Activated T-cell treated with anti-CD3 and anti-CD28 coated beads, Interleukin-2, amount 50 U/mL, for 1 hour (primary cell): ENCODE results near the gene DGKG.

Experiments
- DNase-seq: peaks from one replicate; pipeline ENCODE4 v3.0.0-alpha.2; 2020

DGKG gene

DNA sequence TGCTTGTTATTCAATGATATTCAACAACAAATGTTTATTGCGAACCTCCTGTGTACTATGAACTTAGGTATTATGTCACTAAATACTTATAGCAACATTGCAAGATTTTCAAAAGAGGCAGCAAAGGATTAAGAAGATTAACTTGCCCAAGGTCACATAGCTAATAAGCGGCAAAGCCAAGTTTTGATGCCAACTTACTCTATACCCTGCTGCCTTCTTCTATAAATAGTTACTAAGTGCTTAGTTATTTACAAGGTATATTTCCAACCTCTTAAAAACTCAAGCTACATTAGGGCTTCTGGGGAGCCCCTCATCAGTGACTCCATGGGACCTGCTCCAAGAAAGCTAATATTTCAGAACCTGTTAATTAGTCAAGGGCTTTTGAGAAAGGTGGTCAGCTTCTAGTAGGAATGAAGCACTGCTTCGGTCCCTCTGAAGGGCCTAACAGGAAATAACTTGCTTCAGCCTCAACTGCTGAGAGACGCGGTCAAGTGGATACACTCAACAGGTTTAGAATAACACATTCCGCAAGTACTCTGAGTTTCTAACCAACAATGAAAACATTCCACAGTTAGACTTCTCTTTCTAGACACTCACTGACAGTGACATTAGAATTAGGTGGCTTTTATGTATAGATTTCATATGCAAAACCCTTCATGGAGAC, 125.5 kb downstream of the DGKG start:
- no peak for DNase-seq

DNA sequence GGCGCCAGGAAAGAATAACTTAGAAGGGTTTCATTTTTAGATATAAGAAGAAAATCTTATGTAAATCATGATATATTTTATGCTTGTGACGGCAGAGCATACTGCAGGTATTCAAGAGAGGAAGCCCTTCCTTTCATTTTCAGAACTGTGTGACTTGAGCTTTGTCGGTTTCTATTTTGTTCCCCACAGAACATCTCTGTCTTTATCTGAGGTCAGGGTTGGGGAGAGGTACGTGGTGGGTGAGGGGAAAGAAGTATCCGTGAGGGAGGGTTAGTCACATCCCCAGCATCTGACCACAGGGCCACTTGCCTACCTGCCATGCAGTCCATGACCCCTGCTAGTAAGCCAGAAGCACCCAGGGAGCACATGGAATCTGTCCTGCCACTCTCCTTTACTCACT, 126.5 kb downstream of the DGKG start:
- DNase-seq: no peak

DNA sequence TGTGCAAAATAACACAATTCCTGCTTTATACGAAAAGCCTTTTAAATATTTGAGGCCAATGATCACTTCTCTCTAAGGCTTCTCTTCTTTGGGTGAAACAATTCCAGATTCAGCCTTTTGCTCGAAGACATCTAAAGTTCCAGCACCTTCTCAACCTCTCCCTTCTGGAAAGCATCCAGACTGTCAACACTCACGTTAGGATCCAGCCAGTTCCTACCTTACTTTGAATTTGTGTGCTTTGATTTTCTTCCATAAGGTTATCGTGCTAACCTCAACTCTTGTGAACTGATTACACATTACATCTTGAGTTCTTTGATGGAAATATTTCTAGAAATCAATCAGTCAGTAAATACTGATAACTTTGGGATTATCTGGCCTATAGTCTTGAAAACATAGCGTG, 127.9 kb downstream of the DGKG start:
- DNase-seq: no peak

DNA sequence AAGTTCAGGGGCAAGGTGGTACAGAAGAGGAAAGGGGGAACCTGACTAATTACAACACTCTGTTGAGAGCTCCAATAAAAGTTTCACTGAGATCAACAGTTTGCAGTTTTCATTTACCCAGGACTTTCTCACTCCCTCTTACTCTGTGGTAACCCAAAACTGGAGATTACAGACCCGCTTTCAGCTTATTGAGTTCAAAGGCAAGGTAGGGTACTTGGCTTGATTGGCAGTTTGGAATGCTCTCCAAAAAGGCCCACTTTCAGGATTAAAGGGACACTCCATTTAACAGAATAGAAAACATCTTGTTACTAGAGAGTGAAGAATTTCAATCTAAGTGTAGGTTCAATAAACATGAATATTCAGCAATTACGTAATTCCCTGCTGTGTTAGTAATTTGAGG, 135.6 kb downstream of the DGKG start:
- DNase-seq: no peak

DNA sequence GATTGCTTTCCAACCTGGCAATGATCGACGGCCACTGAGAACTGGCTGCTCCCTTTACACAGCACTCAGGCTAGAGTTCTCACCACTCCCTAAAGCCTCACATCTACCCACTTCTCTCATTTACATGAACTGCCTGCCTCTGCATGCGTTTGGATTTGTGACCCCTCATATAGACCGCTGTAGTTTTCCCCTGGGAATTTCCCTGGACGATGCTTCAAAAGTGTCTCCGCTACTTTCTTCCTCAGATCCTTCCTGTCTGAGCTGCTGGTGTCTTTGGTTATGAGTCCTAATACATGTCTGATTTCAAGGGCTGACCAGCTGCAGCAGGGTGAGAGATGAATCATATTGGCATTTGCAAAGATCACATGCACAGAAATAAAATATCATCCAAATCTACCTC, 136.4 kb downstream of the DGKG start:
- DNase-seq: no peak

DNA sequence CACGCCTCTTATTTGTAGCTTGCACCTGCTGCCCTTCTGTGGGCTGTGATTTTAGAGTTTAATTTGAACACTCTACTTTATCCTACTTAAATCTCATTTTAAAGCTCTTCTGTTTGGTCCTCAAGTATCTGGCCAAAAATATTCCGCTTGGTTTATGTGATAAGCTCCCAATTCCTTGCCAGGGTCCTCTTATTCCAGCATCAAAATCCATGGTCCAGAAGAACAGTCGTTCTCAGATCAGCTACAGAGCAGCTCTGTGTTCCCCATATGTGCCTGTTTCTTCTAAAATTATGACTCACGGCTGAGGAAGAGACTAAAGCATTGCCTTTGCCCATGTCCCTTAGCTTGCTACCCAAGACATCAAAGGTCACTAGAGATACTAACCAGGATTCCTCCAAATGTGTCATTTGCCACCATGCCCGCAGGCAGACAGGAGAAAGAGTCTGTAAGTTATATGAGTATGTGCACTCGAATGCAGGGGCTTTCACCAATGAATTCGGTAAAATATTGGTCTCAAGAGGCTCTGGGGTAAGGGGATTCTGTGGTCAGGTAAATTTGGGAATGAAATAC, 137.9 kb downstream of the DGKG start:
- no peak for DNase-seq

DNA sequence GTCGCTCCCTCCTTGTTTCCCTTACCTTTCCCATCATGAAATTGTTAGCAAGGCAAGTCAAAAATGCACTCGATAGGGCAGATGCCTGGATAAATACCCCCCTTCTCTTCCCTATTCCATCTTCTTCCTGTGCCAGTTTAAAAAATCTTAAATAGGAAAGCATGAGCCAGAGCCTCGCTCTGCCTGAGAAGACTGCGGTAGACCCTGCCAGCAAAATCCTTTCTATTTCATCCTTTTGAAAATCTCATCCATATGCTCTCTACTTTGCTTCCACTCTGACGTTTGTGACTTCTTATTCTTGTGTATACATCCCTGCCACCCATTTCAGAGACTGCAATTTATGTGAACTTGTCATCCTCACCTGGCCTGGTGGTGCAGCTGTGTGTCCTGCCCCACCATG, 138.6 kb downstream of the DGKG start:
- no peak for DNase-seq

DNA sequence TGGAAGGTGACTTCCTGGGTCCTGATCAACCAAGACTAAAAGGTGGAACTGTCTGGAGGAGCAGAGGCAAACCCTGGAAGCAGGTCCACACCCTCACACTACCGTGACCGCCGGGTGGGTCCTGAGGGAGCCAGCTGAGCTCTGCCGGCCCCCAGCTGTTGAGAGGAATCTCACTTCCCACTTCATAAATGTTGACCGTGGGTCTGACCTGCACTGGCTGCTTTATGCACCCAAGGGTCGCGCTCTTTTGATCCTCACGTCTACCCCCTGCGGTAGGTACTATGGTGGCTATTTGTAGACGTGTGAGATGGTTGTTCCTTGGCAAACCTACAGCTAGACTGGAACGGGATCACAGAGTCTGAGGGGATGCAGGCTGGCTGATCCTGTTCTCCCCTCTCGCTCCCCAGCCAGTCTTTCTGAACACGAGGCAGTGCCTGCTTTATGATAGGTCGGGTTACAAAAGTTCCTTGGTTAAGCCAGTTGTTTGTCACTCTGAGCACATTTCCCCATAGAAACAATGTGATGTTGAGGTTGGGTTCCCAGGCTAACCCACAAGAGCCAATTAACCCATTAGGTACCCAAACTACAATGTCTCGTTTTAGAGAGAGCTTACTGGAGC, 140.2 kb downstream of the DGKG start:
- DNase-seq: no peak

DNA sequence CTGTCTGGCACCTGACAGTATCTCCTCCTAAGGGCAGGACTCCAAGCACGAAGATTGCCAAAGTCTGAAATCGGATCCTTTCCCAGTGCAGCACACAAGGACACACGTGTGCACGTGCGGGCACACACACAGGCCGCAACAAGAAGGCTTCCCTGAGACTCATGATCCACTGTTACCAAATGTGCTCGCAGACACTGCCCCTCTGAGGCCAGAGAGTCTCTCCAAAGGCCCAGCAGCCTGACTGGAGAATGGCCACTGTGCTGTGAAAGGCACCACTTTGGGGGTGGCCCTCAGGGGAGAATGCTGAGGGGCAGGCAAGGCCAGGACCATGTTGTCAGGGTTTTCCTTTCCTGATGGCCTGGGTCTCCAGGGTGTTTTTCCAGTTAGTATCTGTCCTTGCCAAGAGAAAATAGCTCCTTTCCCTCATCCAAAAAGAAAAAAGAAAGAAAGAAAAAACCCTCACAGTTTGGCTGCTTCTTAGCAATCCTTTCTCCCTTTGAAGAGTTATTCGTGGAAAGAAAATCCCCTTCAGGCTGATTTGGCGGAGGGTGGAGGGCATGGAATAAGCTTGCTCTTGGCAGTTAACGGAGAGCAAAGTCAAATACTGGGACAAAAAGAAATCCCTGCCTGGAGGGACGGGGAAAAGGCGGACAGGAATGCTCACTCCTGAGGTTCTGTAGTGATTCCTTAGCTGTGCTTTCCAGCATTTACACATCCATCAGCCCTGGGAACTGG, 141.0 kb downstream of the DGKG start:
- DNase-seq: no peak

DNA sequence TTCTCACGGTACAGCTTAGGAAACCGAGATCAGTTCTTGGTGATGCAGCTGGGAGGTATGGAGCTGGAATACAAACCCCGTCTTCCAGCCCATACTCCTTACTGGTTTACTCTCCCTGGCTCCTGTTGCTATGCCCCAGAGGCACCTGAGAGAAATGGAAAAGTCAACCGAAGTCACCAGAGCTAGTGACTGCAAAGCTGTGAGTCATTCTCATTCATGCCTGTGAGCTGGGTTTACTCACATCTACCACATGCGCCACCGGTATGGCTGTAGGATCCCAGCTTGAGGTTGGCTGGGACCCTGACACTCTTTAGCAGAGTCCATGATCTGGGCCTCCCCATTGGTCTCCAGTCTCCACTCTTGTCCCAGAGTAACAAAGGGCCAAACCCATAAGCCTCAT, 141.7 kb downstream of the DGKG start:
- DNase-seq: no peak

DNA sequence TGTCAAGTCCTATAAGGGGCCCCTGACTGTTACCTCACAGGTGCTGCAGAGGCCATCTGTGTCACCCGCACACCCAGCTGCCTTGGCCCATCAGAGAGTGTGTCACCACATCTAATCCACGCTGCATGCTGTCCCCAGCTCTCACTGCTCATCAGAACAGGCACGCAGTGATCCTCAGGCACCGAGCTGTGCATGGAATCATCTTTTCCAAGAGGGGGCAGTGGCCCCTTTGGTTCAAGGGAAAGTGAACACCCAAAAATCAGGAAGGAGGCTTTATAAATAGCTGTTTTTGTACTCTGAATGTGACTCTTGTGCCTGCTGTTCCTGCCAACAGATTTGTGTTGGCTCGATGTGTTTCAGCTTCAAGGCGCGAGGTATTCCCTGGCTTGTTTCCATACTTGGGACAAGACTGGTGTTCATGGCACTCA, 142.8 kb downstream of the DGKG start:
- DNase-seq: no peak

DNA sequence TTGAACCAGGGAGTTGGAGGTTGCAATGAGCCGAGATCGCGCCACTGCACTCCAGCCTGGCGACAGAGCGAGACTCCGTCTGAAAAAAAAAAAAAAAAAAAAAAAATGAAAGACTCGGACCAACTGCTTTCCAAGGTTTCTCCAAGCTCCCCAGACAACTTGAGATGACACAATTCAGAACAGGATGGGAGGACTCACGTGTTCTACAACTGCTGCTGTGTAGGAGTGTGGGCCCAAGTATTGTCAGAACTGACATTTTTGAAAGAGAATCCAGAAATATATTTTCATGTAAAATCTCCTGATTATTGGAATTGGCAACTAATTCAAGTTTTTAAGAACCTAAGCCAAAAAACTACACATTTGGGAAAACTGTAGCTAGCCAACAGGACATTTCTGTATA, 143.6 kb downstream of the DGKG start:
- DNase-seq: no peak

DNA sequence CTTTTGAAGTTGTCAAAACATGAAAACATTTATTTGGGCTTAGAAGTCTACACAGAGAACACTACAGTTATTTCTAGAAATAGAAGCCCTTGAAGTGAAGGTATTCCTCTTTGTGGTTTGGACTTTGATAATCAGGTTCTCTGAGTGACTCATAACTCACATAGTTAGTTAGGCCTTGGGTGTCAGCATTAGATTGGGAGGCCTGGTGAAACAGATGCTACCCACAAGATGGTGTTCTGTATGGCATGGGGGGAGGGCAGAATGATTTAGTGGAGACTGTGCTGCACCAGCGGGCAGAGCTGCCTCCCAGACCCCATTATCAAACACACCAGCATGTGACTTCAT, 144.2 kb downstream of the DGKG start:
- DNase-seq: no peak

DNA sequence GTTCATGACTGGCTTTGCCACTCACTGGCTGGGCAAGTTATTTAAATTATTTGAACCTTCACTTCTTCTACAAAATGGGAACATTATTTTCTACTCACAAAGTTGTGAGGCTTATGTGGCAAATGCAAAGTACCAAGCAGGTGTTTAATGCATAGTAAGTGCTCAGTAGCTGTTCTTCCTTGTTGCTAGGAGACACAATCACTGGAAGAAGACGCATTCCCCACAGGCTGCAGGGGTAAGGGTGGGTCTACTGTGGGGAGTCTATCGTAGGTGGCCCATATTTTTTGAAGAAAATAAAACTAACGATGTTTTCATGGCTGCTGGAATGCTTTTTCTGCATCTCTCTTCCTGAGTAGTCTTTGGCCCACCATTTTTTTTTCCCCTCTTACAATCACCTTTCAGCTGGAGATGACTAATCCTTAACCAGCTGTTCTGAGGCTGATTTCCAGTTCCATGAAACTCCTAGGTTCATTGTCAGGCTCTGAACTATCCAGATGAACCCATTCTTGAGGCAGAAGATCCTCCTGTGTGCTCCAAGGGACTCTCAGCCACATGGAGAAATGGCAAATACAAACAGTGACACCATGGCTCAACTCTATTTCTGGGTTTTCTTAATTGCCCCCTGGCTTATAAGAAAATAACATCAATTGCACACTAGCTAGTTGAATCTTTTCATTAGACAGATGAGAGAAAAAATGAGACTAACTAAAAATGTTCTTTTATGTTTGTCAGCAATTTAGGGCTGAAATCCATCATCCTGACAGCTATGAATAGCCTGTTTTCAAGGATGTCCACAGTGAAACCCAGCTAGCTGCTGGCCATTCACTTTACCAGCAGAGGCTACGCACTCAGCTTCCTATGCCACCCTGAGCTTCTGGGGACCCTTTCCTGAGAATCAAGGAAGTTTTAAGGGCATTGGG, 144.9 kb downstream of the DGKG start:
- DNase-seq: no peak

DNA sequence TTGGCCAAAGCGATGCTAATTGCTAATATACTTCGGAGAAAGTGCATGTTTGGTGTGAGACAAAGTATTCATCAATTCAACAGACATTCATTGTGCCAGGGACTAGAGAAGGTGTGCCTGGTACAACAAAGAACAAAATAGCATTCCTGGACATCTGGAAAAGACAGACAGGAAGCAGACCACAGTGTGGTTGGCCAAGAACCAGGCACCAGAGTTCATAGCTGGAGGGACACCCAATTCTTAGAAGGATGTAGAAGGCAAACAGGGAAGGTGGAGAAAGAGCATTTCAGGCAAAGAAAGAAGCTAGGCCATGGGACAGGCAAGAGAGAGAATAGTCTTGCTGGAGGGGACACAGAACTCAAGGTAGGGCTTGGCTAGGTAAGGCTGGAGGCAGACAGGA, 147.4 kb downstream of the DGKG start:
- DNase-seq: no peak

DNA sequence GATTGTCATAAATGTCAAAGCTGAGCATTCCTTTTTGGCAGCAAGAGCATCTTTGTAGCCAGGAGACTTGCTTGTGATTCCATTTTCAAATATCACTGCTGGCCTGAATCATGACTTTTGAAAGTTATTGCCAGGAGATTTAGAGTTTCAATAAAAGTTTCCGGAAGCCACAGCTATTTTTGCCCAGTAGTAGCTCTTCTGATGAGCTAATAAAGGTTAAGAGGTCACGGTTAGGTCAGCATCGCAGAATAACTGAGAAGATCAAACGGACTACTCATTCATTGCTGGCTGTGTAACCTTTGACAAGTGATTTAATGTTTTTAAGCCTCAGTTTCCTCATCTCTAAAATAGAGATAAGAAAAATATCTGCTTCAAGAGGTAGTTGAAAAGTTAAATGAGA, 148.1 kb downstream of the DGKG start:
- no peak for DNase-seq

DNA sequence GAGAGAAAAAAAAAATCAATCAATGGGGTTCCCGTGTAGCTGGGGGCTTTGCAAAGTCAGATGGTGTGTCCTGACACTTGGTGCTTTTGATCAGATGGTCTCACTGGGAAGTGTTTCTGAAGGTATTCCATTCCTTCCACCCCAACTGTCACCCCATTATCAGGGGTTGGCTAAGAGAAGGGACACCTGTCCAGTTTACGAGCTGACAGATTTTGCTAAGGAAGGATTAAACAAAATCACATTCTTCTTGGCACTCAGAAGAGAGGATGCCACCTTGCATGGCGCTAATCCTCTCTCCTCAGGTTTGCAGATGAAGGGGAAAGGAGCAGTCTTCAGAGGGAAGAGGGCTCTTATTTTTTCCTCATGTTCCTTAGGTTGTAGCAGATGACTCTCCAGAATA, 149.4 kb downstream of the DGKG start:
- no peak for DNase-seq

DNA sequence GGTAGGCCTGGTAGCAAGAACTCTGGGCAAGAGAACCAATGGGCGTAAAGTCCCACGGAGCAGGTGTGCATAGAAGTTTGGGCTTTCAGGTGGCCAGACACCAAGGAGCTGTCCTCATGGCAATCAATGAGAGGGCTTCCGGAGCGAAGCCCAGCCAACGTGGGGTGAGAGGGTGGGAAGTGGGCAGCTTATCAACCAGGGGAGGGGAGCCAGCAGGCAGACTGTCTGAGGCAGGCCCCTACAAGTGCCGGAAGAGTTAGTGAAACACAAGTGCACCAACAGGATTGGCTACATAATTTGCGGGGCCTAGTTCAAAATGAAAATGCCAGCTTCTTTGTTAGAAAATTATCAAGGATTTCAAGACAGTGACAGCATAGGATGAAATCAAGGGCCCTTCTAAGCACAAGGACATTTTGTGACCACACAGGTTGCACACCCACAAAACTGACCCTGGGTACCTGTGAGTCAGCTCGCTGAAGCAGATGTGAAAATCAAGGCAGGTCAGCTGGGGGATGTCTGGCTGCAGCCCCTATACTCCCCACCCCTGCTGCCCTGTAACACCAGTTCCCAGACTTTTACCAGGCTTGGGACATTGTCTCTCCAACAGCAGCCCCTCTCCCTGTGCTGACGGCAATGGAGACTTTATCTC, 151.1 kb downstream of the DGKG start:
- DNase-seq: no peak

DNA sequence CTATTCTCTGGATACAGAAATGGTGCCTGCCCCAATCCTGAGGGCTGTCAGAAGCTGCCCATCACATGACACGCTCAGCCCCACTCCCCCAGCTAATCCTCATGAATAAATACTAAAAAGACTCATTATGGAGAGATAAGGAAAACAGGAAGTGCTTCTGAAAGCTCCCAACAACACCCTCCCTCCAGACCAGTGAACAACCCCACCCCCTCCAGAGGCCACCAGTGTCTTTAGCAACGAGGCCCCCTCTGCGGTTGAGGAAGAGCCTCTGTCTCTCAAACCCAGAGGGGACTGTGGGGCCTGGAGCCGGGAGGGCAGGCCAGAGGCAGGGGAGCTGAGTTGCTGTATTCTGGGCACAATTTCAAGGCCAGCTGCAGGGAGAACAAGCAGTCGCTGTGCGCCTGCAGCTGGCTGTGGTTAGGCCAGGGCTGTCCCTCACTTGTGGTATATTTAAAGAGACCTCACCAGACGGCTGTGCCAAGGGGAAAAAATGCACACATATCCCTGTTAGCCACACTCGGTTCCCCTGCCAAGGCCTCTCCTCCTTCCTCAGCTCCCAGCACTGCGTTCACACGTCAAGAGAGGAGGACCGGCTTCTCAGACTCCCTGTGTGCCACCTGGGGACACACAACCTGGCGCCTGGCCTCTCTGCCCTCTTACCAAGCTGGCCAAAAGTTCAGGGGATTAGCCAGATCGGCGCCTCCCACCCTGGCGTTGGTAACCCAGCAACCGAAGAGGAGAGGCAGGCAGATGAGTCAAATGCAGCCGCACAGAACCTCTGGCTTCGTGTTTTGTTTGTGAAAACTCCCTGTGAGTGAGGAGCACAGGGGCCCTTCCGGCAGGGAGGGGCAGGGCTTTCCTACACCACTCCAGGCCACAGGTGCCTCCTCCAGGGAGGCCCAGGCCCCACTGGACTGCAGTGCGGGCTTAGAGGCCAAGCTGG, 152.0 kb downstream of the DGKG start:
- no peak for DNase-seq

DNA sequence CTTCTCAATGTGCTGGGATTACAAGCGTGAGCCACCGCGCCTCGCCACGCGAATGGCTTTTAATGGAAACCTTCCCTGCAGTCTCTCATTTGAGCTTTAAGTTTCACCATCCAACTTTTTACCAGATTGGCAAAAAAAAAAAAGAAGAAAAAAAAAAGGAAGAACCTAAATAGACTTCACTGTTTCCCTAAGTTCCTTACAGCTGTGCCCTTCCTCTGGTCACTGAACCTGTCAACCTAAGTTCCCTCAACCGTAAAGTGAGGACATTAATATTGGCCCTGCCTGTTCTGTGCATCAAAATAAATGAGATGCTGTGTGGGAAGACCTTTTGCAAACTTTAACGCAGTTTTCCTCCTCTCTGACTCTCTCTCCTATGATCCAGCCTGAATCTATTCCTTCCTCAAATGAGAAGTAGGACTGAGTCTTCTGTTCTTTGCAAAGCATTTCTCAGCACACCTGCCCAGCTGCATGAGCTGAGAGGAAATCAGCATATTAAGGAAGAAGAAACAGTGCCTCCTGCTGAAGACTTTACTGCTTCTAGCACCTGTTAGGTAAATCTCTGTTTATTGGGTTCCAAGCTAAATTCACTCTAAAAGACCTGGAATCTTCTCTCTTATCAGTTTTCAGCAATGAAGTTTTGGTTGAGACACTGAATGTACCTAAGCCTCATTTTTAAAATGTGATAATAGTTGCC, 153.6 kb downstream of the DGKG start:
- DNase-seq: no peak

DNA sequence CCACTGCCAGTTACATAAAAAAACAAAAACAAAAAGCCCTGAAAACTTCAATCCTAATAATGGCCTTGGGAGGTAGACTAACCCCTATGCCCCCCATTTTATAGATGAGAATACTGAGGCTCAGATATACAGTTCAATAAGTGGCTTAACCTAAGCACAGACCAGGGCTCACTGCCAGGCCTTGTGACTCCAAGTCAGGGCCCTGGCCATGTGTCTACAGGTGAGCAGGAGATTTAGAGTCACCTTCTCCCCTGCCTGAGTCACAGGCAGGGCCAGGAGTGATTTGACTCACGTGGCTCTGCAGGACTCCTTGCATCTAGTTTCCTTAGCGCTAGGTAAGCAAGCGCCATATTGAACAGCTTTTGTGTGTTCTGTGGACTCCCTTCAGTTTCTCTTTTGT, 154.5 kb downstream of the DGKG start:
- no peak for DNase-seq
